ENCODE results near the gene WDR5. TPM values are rescaled to one million over a fixed set of nuclear protein-coding genes. Genes with fewer than 3 reads are reported as not detected.

Gene WDR5
- total and polyA plus RNA-seq, 3 donors from 2014 or later, result 52.4 to 91.4 (median 54.9) TPM

- intact Hi-C loops (cut with DNase I; ENCODE audit: low total_unique reads), result no loop called here
- WGBS, 2 donors, result 84 to 93% methylated on average over 8 to 11 of the region's 11 CpGs
Observed at GRCh38 chr9:134193912-134194535, 58.1 kb downstream of the WDR5 start.

GRCh38 chr9:134195558-134195957 is 59.7 kb downstream of the WDR5 start:
- Histone ChIP-seq H3K27me3 (no peaks in the 10 kb centered on the region), H3K9me3 (no peaks in the 10 kb centered on the region), H3K4me1 (peaks cover 4% of the 10 kb centered on the region), H3K4me3 (no peak overlapping the region), H3K27ac (no peak overlapping the region), H3K36me3 (ENCODE audit: low read depth, missing control alignments) (no peaks in the 10 kb centered on the region)
- TF ChIP-seq POLR2A (IDR thresholded peaks at IDR 0.05) (no peak), CTCF (IDR thresholded peaks at IDR 0.05) (no peak)
- 72 to 81% methylated on average over 6 of the region's 6 CpGs for WGBS, 2 donors
- DNase-seq, result no peak
- intact Hi-C loops (cut with DNase I; ENCODE audit: low total_unique reads), result no loop called here

More at GRCh38 chr9:134193912-134194535, 58.1 kb downstream of the WDR5 start:
- Histone ChIP-seq H3K27ac (no peak overlapping the region), H3K9me3 (no peaks in the 10 kb centered on the region), H3K4me1 (peaks cover 12% of the 10 kb centered on the region), H3K27me3 (no peaks in the 10 kb centered on the region), H3K36me3 (ENCODE audit: low read depth, missing control alignments) (no peaks in the 10 kb centered on the region), H3K4me3 (no peak overlapping the region)
- TF ChIP-seq POLR2A (IDR thresholded peaks at IDR 0.05) (no peak), CTCF (IDR thresholded peaks at IDR 0.05) (no peak)
- no peak for DNase-seq

- Histone ChIP-seq H3K9me3 (no peaks in the 10 kb centered on the region), H3K27ac (no peak overlapping the region), H3K4me1 (no peaks in the 10 kb centered on the region), H3K27me3 (no peaks in the 10 kb centered on the region), H3K4me3 (no peak overlapping the region), H3K36me3 (ENCODE audit: low read depth, missing control alignments) (no peaks in the 10 kb centered on the region)
- WGBS, 2 donors, result 85 to 88% methylated on average over 6 of the region's 6 CpGs
- TF ChIP-seq CTCF (IDR thresholded peaks at IDR 0.05), result no peak
- TF ChIP-seq POLR2A (IDR thresholded peaks at IDR 0.05), result no peak
- DNase-seq, result no peak
- intact Hi-C loops (cut with DNase I; ENCODE audit: low total_unique reads), result no loop called here
Observed at GRCh38 chr9:134196911-134197310, 61.0 kb downstream of the WDR5 start.

GRCh38 chr9:134198791-134199190 is 62.9 kb downstream of the WDR5 start:
- Histone ChIP-seq H3K9me3 (no peaks in the 10 kb centered on the region), H3K27ac (no peak overlapping the region), H3K36me3 (ENCODE audit: low read depth, missing control alignments) (no peaks in the 10 kb centered on the region), H3K4me1 (no peaks in the 10 kb centered on the region), H3K4me3 (no peak overlapping the region), H3K27me3 (no peaks in the 10 kb centered on the region)
- intact Hi-C loops (cut with DNase I; ENCODE audit: low total_unique reads), result no loop called here
- TF ChIP-seq POLR2A (IDR thresholded peaks at IDR 0.05) (no peak), CTCF (IDR thresholded peaks at IDR 0.05) (no peak)
- no peak for DNase-seq
- 92 to 97% methylated on average over 3 of the region's 3 CpGs for WGBS, 2 donors

GRCh38 chr9:134200730-134201129 is 64.8 kb downstream of the WDR5 start:
- H3K9me3 ChIP-seq, result no peaks in the 10 kb centered on the region
- intact Hi-C loops (cut with DNase I; ENCODE audit: low total_unique reads), result no loop called here
- no peaks in the 10 kb centered on the region for H3K36me3 ChIP-seq (ENCODE audit: low read depth, missing control alignments)
- H3K4me1 ChIP-seq, result no peaks in the 10 kb centered on the region
- no peak for DNase-seq
- TF ChIP-seq POLR2A (IDR thresholded peaks at IDR 0.05) (no peak), CTCF (IDR thresholded peaks at IDR 0.05) (no peak)
- H3K27me3 ChIP-seq, result no peaks in the 10 kb centered on the region
- H3K27ac ChIP-seq, result no peak overlapping the region
- WGBS, 2 donors, result 0 to 41% methylated on average over 1 of the region's 1 CpG
- H3K4me3 ChIP-seq, result no peak overlapping the region

Measured in testis (tissue), 3 donors.